ENCODE measurements around the gene DUOX2.

DNA sequence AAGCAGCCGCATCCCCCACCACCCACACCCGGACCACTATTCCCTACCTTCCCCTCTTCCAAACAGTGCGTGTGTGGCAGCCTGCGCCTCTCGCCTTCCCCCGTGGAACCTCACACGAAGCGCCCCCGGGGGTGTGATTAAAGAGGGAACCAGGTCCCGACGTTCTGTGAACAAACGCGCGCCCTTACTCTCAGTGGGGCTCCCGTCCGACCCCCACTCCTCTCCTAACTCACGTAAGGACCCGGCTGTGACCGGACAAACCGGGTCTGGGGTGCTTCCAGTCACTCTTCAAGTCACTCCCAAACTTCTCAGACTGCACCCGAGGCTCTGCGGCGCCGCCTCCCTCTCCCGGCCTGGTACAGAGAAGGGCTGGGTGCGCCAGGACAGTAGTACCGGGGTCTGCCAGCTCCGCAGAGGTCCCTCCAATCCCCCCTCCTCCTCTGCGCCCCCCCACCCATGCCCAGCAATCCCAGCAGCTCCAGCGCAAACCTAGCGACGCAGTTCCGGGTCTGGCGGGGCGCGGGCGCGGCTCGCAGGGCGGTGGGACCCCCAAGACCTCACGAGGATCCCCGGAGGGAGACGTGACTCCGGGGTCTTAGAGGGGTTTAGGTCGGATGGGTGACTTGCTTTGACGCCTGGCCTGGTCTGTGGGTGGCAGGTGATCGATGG, 15.1 kb upstream of the DUOX2 start:
- TF ChIP-seq, protein P1, sequence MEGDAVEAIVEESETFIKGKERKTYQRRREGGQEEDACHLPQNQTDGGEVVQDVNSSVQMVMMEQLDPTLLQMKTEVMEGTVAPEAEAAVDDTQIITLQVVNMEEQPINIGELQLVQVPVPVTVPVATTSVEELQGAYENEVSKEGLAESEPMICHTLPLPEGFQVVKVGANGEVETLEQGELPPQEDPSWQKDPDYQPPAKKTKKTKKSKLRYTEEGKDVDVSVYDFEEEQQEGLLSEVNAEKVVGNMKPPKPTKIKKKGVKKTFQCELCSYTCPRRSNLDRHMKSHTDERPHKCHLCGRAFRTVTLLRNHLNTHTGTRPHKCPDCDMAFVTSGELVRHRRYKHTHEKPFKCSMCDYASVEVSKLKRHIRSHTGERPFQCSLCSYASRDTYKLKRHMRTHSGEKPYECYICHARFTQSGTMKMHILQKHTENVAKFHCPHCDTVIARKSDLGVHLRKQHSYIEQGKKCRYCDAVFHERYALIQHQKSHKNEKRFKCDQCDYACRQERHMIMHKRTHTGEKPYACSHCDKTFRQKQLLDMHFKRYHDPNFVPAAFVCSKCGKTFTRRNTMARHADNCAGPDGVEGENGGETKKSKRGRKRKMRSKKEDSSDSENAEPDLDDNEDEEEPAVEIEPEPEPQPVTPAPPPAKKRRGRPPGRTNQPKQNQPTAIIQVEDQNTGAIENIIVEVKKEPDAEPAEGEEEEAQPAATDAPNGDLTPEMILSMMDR (IDR thresholded peaks at IDR 0.05): no peak
- TF ChIP-seq POLR2A (IDR thresholded peaks at IDR 0.05): no peak

All from lower leg skin (tissue), 3 donors.